Neural cell (in vitro differentiated cells): Measurements from ENCODE around the gene ZBTB14. TPM values are rescaled to one million over a fixed set of nuclear protein-coding genes. Genes with fewer than 3 reads are reported as not detected.

Experiments
- H2AFZ ChIP-seq: fragments of 200-600, 300-800 bp; sonication (generic), shearing (Covaris generic); 2 replicates; pipeline ENCODE4 v1.6.0; 2014; ENCODE audit warnings: low read depth, mild to moderate bottlenecking, antibody characterized with exemption, low read length, moderate library complexity
- H3F3A ChIP-seq: fragments of 200-600 bp; shearing (Covaris generic); 2 replicates; pipeline ENCODE4 v1.6.1; 2016; ENCODE audit warnings: mild to moderate bottlenecking, moderate library complexity, mixed read lengths, antibody characterized with exemption, low read length; ENCODE audit not compliant: insufficient read depth, poor library complexity, severe bottlenecking
- H3K27ac ChIP-seq: fragments of 200-600, 300-800 bp; sonication (generic), shearing (Covaris generic); 2 replicates; pipeline ENCODE4 v1.5.1; 2014; ENCODE audit warnings: mild to moderate bottlenecking, low read length, moderate library complexity
- H3K27me3 ChIP-seq: fragments of 300-800, 200-600 bp; sonication (generic), shearing (Covaris generic); 2 replicates; pipeline ENCODE4 v1.6.0; 2014; ENCODE audit warnings: mild to moderate bottlenecking, low read depth, low read length, moderate library complexity; ENCODE audit not compliant: insufficient read depth
- H3K36me3 ChIP-seq: fragments of 300-800, 200-600 bp; sonication (generic), shearing (Covaris generic); 2 replicates; pipeline ENCODE4 v1.5.1; 2014; ENCODE audit warnings: mild to moderate bottlenecking, antibody characterized with exemption, low read length, moderate library complexity; ENCODE audit not compliant: insufficient read depth
- H3K4me2 ChIP-seq: fragments of 300-800, 200-600 bp; sonication (generic), shearing (Covaris generic); 2 replicates; pipeline ENCODE4 v1.6.0; 2014; ENCODE audit warnings: mild to moderate bottlenecking, low read length
- H3K4me3 ChIP-seq: fragments of 300-800, 200-600 bp; sonication (generic), shearing (Covaris generic); 2 replicates; pipeline ENCODE4 v1.5.1; 2014; ENCODE audit warnings: mild to moderate bottlenecking, low read length, moderate library complexity
- H3K79me2 ChIP-seq: fragments of 200-600 bp; shearing (Covaris generic); replicated peaks from 2 replicates; pipeline ENCODE4 v1.6.0; 2014; ENCODE audit warnings: mild to moderate bottlenecking, low read length, moderate library complexity; ENCODE audit not compliant: insufficient read depth
- H3K9ac ChIP-seq: fragments of 300-800, 200-600 bp; sonication (generic), shearing (Covaris generic); 2 replicates; pipeline ENCODE4 v1.6.1; 2016; ENCODE audit warnings: mild to moderate bottlenecking, low read length, mixed read lengths
- H3K9me2 ChIP-seq: fragments of 200-600 bp; shearing (Covaris generic); 2 replicates; pipeline ENCODE4 v1.6.1; 2016; ENCODE audit warnings: mild to moderate bottlenecking, low read length, mixed read lengths; ENCODE audit not compliant: insufficient read depth
- H3K9me3 ChIP-seq: fragments of 200-600, 300-800 bp; sonication (generic), shearing (Covaris generic); 2 replicates; pipeline ENCODE4 v1.6.1; 2016; ENCODE audit warnings: mild to moderate bottlenecking, mixed run types, low read length, moderate library complexity, mixed read lengths
- H4K20me1 ChIP-seq: fragments of 200-600 bp; shearing (Covaris generic); 2 replicates; pipeline ENCODE4 v1.6.1; 2016; ENCODE audit warnings: mild to moderate bottlenecking, mixed run types; ENCODE audit not compliant: insufficient read depth
- EP300 ChIP-seq: fragments of 450-650 bp; conservative IDR thresholded peaks from 2 replicates; pipeline ENCODE4 v1.6.1; 2014; ENCODE audit warnings: antibody characterized with exemption, mild to moderate bottlenecking, moderate library complexity; ENCODE audit not compliant: poor library complexity, severe bottlenecking
- EZH2 ChIP-seq: fragments of 200-600, 300-800 bp; shearing (Covaris generic), sonication (generic); IDR thresholded peaks from 2 replicates; pipeline ENCODE4 v1.6.1; 2014; ENCODE audit warnings: antibody characterized with exemption, low read length, borderline replicate concordance, mild to moderate bottlenecking; ENCODE audit not compliant: insufficient read depth, poor library complexity, severe bottlenecking
- MXI1 ChIP-seq: fragments of 450-650 bp; conservative IDR thresholded peaks from 2 replicates; pipeline ENCODE4 v1.6.1; 2014; ENCODE audit warnings: antibody characterized with exemption, mild to moderate bottlenecking; ENCODE audit not compliant: poor library complexity, severe bottlenecking
- POLR2AphosphoS5 ChIP-seq: IDR thresholded peaks from 2 replicates; pipeline ENCODE4 v1.6.1; 2012
- RAD21 ChIP-seq: fragments of 450-650 bp; conservative IDR thresholded peaks from 2 replicates; pipeline ENCODE4 v1.6.1; 2014; ENCODE audit warnings: antibody characterized with exemption, mild to moderate bottlenecking, moderate library complexity
- SMC3 ChIP-seq: fragments of 450-650 bp; conservative IDR thresholded peaks from 2 replicates; pipeline ENCODE4 v1.6.1; 2014; ENCODE audit warnings: antibody characterized with exemption, mild to moderate bottlenecking, moderate library complexity; ENCODE audit not compliant: poor library complexity
- TAF1 ChIP-seq: IDR thresholded peaks from 2 replicates; pipeline ENCODE4 v1.6.1; 2012; ENCODE audit warnings: low read depth
- polyA plus RNA-seq: library from polyadenylated mRNA; depleted of rRNA; stranded (reverse); fragments of >200 nt; gene quantifications from 2 replicates; pipeline ENCODE4 v1.2.3, GENCODE V29; 2014
- TF ChIP-seq, protein P1 (sequence below): IDR thresholded peaks from 2 replicates; pipeline ENCODE4 v1.6.1; 2012; ENCODE audit warnings: borderline replicate concordance
- TF ChIP-seq, protein P2 (sequence below): fragments of 450-650 bp; IDR thresholded peaks from 2 replicates; pipeline ENCODE4 v1.5.1; 2014; ENCODE audit warnings: antibody characterized with exemption, mild to moderate bottlenecking, moderate library complexity; ENCODE audit not compliant: poor library complexity, severe bottlenecking

ZBTB14 gene
- polyA plus RNA-seq, 1 donor from 2014 or later, result 33.5 TPM

DNA sequence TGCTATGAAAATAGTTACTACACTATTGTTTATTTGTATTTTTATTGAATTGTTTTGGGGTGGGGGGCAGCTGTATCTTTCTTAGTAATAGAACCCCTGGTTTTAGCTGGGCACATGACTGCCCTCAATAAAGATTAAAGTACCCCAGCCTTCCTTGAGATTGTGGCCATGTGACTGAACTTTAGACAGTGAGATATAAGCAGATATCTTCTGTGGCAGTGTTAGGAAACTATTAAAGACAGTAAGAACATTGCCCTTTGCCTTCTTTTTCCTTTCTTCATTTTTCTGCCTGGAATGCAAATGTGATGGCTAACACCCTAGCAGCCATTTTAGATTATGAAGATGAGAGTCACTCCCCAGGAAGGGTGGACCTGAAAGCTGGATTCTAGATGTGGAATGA, 50.6 kb downstream of the ZBTB14 start:
- peaks cover 6% of the 10 kb centered on the region for H3K36me3 ChIP-seq
- H3K9me2 ChIP-seq, result no peaks in the 10 kb centered on the region
- H4K20me1 ChIP-seq, result no peaks in the 10 kb centered on the region
- H3K9ac ChIP-seq, result no peak overlapping the region
- TF ChIP-seq, protein P1, sequence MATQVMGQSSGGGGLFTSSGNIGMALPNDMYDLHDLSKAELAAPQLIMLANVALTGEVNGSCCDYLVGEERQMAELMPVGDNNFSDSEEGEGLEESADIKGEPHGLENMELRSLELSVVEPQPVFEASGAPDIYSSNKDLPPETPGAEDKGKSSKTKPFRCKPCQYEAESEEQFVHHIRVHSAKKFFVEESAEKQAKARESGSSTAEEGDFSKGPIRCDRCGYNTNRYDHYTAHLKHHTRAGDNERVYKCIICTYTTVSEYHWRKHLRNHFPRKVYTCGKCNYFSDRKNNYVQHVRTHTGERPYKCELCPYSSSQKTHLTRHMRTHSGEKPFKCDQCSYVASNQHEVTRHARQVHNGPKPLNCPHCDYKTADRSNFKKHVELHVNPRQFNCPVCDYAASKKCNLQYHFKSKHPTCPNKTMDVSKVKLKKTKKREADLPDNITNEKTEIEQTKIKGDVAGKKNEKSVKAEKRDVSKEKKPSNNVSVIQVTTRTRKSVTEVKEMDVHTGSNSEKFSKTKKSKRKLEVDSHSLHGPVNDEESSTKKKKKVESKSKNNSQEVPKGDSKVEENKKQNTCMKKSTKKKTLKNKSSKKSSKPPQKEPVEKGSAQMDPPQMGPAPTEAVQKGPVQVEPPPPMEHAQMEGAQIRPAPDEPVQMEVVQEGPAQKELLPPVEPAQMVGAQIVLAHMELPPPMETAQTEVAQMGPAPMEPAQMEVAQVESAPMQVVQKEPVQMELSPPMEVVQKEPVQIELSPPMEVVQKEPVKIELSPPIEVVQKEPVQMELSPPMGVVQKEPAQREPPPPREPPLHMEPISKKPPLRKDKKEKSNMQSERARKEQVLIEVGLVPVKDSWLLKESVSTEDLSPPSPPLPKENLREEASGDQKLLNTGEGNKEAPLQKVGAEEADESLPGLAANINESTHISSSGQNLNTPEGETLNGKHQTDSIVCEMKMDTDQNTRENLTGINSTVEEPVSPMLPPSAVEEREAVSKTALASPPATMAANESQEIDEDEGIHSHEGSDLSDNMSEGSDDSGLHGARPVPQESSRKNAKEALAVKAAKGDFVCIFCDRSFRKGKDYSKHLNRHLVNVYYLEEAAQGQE, result no peak
- TF ChIP-seq SMC3, result no peak
- no peak for TF ChIP-seq MXI1
- TF ChIP-seq EP300, result no peak
- TF ChIP-seq, protein P2, sequence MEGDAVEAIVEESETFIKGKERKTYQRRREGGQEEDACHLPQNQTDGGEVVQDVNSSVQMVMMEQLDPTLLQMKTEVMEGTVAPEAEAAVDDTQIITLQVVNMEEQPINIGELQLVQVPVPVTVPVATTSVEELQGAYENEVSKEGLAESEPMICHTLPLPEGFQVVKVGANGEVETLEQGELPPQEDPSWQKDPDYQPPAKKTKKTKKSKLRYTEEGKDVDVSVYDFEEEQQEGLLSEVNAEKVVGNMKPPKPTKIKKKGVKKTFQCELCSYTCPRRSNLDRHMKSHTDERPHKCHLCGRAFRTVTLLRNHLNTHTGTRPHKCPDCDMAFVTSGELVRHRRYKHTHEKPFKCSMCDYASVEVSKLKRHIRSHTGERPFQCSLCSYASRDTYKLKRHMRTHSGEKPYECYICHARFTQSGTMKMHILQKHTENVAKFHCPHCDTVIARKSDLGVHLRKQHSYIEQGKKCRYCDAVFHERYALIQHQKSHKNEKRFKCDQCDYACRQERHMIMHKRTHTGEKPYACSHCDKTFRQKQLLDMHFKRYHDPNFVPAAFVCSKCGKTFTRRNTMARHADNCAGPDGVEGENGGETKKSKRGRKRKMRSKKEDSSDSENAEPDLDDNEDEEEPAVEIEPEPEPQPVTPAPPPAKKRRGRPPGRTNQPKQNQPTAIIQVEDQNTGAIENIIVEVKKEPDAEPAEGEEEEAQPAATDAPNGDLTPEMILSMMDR, result no peak
- no peak for TF ChIP-seq EZH2
- TF ChIP-seq TAF1, result no peak
- no peak for TF ChIP-seq RAD21
- no peak for TF ChIP-seq POLR2AphosphoS5
- H3K27ac ChIP-seq, result no peak overlapping the region
- H3K9me3 ChIP-seq, result no peaks in the 10 kb centered on the region
- H3F3A ChIP-seq, result no peaks in the 10 kb centered on the region
- no peak overlapping the region for H3K4me3 ChIP-seq
- H3K4me2 ChIP-seq, result no peak overlapping the region
- peaks cover 10% of the 10 kb centered on the region for H3K79me2 ChIP-seq
- no peak overlapping the region for H2AFZ ChIP-seq
- H3K27me3 ChIP-seq, result no peaks in the 10 kb centered on the region

DNA sequence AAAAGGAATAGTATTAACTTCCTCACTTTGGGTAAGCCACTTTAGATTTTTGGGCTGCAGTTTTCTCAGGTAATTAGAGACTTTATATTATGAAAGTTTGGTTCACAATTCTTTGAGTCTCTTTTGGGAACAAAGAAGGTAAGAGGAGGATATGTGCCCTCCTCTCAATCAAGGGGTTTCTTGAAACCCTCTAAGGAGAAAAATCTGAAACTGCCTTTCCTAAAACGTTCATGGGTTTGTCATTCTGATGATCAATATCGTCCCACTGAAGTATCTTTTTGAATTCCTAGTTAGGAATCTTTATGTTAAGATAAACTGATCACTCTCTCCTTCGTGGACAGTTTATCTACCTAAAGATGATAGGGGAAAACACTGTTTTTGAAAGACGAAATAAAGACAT, 56.1 kb downstream of the ZBTB14 start:
- Histone ChIP-seq H3K79me2 (peaks cover 22% of the 10 kb centered on the region), H3K4me2 (peak overlapping the region; percentile 93), H3K9ac (peak overlapping the region; percentile 96), H3K9me3 (no peaks in the 10 kb centered on the region), H4K20me1 (no peaks in the 10 kb centered on the region), H3F3A (peaks cover 8% of the 10 kb centered on the region), H3K4me3 (peak overlapping the region; percentile 84), H2AFZ (no peak overlapping the region), H3K9me2 (no peaks in the 10 kb centered on the region), H3K36me3 (peaks cover 6% of the 10 kb centered on the region), H3K27me3 (no peaks in the 10 kb centered on the region), H3K27ac (no peak overlapping the region)
- no peak for TF ChIP-seq SMC3
- no peak for TF ChIP-seq RAD21
- TF ChIP-seq, protein P2, result no peak
- no peak for TF ChIP-seq POLR2AphosphoS5
- no peak for TF ChIP-seq EP300
- TF ChIP-seq TAF1, result no peak
- TF ChIP-seq EZH2, result no peak
- no peak for TF ChIP-seq MXI1
- TF ChIP-seq, protein P1, result no peak
